Activated T-helper 1 cell treated with anti-CD3 and anti-CD28 coated beads, Interleukin-12 subunit alpha, Interleukin-12 subunit beta, Interleukin-2, Interleukin-4 antibody, amounts not matched to agents 30 ng/mL and 10 ng/mL and 1 ng/mL, durations not matched to agents 14 hours and 24 hours and 36 hours (primary cell): Measurements from ENCODE around the gene SKI. TPM values are rescaled to one million over a fixed set of nuclear protein-coding genes. Genes with fewer than 3 reads are reported as not detected.

Experiments
- DNase-seq: peaks from one replicate; pipeline ENCODE4 v3.0.0; 2021; ENCODE audit warnings: low spot score
- H3K27ac Mint-ChIP-seq: one replicate; pipeline ENCODE4 v1.8.0; 2021; ENCODE audit warnings: mild to moderate bottlenecking, mixed read lengths
- H3K27me3 Mint-ChIP-seq: one replicate; pipeline ENCODE4 v1.8.0; 2022; ENCODE audit warnings: mild to moderate bottlenecking, moderate library complexity, mixed read lengths; ENCODE audit not compliant: insufficient read depth
- H3K36me3 Mint-ChIP-seq: one replicate; pipeline ENCODE4 v1.8.0; 2021; ENCODE audit warnings: low read depth, mixed read lengths
- H3K4me1 Mint-ChIP-seq: one replicate; pipeline ENCODE4 v1.8.0; 2021; ENCODE audit warnings: low read depth, mixed read lengths
- H3K4me3 Mint-ChIP-seq: one replicate; pipeline ENCODE4 v1.8.0; 2021; ENCODE audit warnings: mild to moderate bottlenecking, moderate library complexity, mixed read lengths
- H3K9me3 Mint-ChIP-seq: one replicate; pipeline ENCODE4 v1.8.0; 2021; ENCODE audit warnings: mixed read lengths
- intact Hi-C: fragments of 100-400 bp; cut with micrococcal nuclease; formaldehyde crosslinking; loops from one replicate; pipeline ENCODE4 v1.15.1; 2024
- total RNA-seq: library from RNA; stranded (reverse); gene quantifications from 2 replicates; pipeline ENCODE4 v1.2.3, GENCODE V29; 2022

The SKI gene
- total RNA-seq, 1 donor from 2014 or later, result 38.3 TPM

- intact Hi-C loops, result no loop called here
Observed at GRCh38 chr1:2316451-2316961, 88.4 kb downstream of the SKI start.

DNA sequence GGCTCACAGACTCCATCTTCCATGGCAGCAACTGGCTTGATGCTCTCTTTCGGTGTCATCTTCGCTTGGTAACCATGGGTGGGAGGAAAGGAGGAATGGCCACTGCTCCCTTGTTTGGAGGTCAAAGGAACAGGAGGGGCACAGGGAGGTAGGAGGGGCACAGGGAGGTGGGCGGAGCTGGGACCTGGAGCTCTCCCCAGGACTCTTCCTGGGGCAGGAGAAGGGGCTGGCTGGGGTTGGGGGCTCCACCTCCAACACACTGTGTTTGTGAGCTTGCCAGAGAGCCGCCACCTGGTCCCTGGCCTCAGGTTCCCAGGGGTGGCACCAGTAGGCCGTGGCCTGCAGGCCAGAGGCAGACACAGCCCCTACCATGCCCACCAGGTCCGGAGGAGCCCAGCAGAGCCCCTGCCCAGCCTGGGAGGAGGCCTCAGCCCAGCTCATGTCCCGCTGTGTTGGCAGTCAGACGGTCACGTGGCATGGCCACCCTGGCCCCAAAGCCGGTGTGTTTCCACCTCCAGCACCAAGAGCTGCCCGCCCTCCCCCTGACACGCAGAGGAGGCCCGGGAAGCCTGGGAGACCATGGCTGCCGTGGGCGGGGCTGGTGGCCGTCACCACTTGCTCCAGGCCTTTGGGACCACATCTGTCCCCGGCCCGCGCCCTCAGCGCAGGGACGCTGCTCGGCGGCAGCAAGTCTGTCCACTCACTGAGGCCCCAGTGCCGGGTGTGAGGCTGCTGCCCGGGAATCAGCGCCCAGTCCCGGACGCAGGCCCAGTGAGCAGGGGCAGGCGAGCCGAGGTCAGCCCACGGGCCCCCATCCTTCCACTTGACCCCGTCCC lies 89.3 kb downstream of the SKI start:
- peak overlapping the region; percentile 61 for H3K27ac Mint-ChIP-seq
- intact Hi-C loops, result no loop called here
- H3K4me1 Mint-ChIP-seq, result no peaks in the 10 kb centered on the region
- DNase-seq, result no peak
- H3K27me3 Mint-ChIP-seq, result peaks cover 2% of the 10 kb centered on the region
- H3K36me3 Mint-ChIP-seq, result no peaks in the 10 kb centered on the region
- no peak overlapping the region for H3K4me3 Mint-ChIP-seq
- no peaks in the 10 kb centered on the region for H3K9me3 Mint-ChIP-seq

More at GRCh38 chr1:2316451-2316961, 88.4 kb downstream of the SKI start:
- no peak for DNase-seq
- Mint-ChIP-seq H3K4me1 (no peaks in the 10 kb centered on the region), H3K27ac (no peak overlapping the region), H3K4me3 (no peak overlapping the region), H3K36me3 (no peaks in the 10 kb centered on the region), H3K9me3 (no peaks in the 10 kb centered on the region), H3K27me3 (no peaks in the 10 kb centered on the region)

DNA sequence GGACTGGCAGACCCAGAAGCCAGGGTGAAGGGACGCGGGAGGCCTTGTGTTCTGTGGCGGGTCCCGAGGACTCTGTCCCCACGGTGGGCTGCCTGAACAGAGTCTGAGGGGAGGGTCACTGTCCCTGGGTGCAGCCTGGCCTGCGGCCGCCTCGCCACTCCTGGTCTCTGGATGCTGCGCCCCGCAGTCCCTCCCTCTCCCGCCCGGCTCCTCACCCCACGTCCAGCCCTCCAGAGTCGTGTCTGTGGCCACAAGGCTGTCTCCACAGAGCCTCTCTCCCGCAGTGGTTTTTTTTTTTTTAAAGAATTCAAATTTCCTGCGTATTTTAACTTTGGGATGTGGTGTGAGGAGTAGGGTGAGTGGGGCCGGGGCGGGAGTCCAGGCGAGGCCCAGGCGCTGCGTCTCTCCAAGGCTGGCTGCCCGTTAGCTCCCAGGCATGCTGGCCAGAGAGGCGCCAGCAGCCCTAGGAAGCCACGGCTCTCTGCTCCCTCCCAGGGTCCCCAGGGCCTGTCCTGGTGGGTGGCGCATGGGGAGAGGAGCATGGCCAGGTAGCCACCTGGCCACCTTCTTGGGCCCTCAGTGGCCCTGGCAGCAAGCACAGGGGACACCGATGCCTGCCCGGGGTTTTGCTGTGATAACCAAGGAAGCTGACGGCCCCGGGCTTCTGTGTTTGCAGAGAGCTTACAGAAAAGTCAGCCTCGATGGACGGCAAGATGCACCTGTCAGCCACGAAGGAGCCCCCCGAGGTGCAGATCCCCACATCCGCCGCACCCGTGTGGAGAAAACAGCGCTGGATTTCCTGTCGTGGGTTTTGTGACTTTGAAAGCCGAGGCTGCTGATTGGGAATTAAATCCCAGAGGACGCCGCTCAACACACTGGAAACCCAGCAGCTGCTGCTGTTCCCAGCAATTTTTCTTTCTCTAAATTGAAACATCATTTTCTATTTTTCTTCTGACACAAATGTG lies 90.5 kb downstream of the SKI start:
- no peaks in the 10 kb centered on the region for H3K9me3 Mint-ChIP-seq
- H3K36me3 Mint-ChIP-seq, result no peaks in the 10 kb centered on the region
- H3K27me3 Mint-ChIP-seq, result peaks cover 2% of the 10 kb centered on the region
- no peak overlapping the region for H3K27ac Mint-ChIP-seq
- intact Hi-C loops, result no loop called here
- no peak overlapping the region for H3K4me3 Mint-ChIP-seq
- no peak for DNase-seq
- no peaks in the 10 kb centered on the region for H3K4me1 Mint-ChIP-seq

DNA sequence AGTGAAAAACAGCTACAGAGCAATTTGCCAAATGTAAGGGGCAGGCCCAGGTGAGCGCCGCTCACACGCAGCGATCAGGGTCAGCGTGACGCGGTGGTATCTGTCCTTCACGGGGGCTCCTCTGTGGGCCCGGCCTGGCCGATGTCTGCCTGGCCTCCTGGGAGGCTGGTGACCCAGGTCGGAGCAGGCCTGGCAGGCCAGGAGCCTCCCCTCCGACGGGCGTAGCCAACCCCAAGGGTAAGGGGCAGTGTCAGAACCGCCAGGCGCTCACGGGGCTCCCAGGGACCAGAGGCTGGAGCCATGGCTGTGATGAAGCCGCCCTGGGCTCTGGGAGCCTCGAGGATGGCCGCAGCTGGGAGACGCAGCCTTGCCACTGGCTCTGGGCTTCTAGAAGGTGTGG lies 91.2 kb downstream of the SKI start:
- intact Hi-C loops, result no loop called here
- DNase-seq, result no peak
- Mint-ChIP-seq H3K4me1 (no peaks in the 10 kb centered on the region), H3K9me3 (no peaks in the 10 kb centered on the region), H3K27me3 (peaks cover 2% of the 10 kb centered on the region), H3K36me3 (no peaks in the 10 kb centered on the region), H3K27ac (no peak overlapping the region), H3K4me3 (no peak overlapping the region)

GRCh38 chr1:2320006-2320405 lies 91.9 kb downstream of the SKI start:
- no peak overlapping the region for H3K27ac Mint-ChIP-seq
- peaks cover under 1% of the 10 kb centered on the region for H3K36me3 Mint-ChIP-seq
- H3K27me3 Mint-ChIP-seq, result peaks cover 2% of the 10 kb centered on the region
- no peaks in the 10 kb centered on the region for H3K4me1 Mint-ChIP-seq
- no peak overlapping the region for H3K4me3 Mint-ChIP-seq
- intact Hi-C loops, result no loop called here
- peaks cover 1% of the 10 kb centered on the region for H3K9me3 Mint-ChIP-seq
- DNase-seq, result no peak

DNA sequence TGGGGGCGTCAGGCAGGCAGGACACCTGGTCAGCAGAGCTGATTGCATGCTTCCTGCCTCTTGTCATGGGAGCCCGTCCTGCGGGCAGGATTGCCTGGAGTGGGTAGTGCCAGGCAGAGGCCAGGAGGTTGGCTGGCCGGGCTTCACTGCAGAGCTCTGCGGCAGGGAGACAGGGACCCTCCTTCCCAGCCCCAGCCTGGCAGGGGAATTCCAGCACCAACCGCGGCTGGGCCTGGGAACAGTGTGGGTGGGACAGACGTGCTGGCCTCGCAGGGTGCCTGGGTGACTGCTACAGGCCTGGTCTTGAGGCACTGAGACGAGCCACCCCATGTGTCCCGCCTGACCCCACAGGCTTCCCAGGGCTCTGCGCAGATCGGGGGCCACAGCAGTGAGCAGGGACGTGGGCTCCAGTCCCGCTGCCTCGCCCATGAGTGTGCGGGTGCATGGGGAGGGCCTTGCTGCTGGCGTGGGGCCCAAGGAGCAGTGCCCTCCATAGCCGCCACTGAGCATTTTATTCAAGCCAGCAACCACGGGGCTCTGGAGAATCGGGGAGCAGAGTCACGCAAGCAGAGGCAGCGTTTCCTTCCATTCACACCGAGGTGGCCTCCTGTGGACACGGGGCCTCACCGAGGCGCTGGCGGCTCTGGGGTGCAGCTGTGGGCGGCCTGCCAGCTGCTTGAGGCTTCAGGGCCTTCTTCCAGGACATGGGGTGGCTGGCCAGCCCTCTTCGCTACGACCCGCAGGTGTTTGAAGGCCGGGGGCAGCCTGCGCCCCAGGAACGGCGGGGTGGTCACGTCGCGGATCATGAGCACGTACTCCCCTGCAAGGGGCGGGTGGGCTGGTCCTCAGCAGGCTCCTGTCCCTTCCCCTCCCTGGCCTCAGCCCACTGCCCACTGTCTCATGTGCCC lies 92.9 kb downstream of the SKI start:
- Mint-ChIP-seq H3K27me3 (peaks cover 2% of the 10 kb centered on the region), H3K4me3 (no peak overlapping the region), H3K4me1 (no peaks in the 10 kb centered on the region), H3K9me3 (peaks cover 4% of the 10 kb centered on the region), H3K36me3 (peaks cover 2% of the 10 kb centered on the region), H3K27ac (no peak overlapping the region)
- no peak for DNase-seq
- intact Hi-C loops, result no loop called here

GRCh38 chr1:2322065-2322571 lies 94.0 kb downstream of the SKI start:
- Mint-ChIP-seq H3K4me1 (no peaks in the 10 kb centered on the region), H3K27ac (no peak overlapping the region)
- intact Hi-C loops, result no loop called here

DNA sequence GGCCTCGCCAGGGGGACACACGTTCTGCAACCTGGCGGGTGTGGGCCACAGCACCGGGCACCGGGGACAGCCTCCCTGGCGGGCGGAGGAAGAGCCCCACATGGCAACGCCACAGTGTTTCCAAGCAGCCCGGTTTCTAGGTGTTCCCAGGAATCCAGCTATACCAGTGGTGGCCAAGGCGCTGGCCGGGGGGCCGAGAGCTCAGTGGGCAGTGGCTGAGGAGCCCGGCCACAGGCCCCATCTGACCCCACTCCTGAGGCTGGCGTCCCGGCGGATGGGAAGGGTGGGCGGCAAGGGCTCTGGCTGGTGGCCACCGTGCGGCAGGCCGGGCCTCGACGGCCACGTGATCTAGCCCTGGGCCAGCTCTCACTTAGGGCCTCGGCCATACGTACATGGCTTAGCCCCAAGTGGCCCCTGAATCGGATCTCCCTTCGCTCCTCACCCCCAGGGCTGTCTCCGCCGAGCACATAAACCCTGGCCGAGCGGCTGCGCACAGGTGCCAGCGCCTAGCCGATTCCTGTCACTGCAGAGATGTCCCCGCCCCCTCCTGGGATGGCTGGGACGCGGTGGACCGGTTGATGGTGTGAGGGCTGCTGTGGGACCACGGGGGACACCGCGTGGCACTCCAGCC lies 94.6 kb downstream of the SKI start:
- DNase-seq, result no peak
- Mint-ChIP-seq H3K36me3 (peaks cover 2% of the 10 kb centered on the region), H3K27ac (no peak overlapping the region), H3K4me1 (no peaks in the 10 kb centered on the region), H3K27me3 (peaks cover 2% of the 10 kb centered on the region), H3K9me3 (peaks cover 4% of the 10 kb centered on the region), H3K4me3 (no peak overlapping the region)
- intact Hi-C loops, result no loop called here

More at GRCh38 chr1:2322065-2322571, 94.0 kb downstream of the SKI start:
- H3K27me3 Mint-ChIP-seq, result peaks cover 2% of the 10 kb centered on the region
- H3K9me3 Mint-ChIP-seq, result peaks cover 4% of the 10 kb centered on the region
- no peak for DNase-seq
- H3K4me3 Mint-ChIP-seq, result no peak overlapping the region
- peaks cover 2% of the 10 kb centered on the region for H3K36me3 Mint-ChIP-seq

- peaks cover 2% of the 10 kb centered on the region for H3K36me3 Mint-ChIP-seq
- H3K4me3 Mint-ChIP-seq, result no peak overlapping the region
- H3K9me3 Mint-ChIP-seq, result peaks cover 4% of the 10 kb centered on the region
- intact Hi-C loops, result no loop called here
- H3K27me3 Mint-ChIP-seq, result peaks cover 2% of the 10 kb centered on the region
- no peaks in the 10 kb centered on the region for H3K4me1 Mint-ChIP-seq
- H3K27ac Mint-ChIP-seq, result no peak overlapping the region
- no peak for DNase-seq
Observed at GRCh38 chr1:2323451-2323974, 95.4 kb downstream of the SKI start.

- intact Hi-C loops, result no loop called here
- H3K4me3 Mint-ChIP-seq, result no peak overlapping the region
- DNase-seq, result no peak
- H3K9me3 Mint-ChIP-seq, result peaks cover 4% of the 10 kb centered on the region
- H3K27me3 Mint-ChIP-seq, result peaks cover 2% of the 10 kb centered on the region
- peaks cover 2% of the 10 kb centered on the region for H3K36me3 Mint-ChIP-seq
- peak overlapping the region; percentile 61 for H3K27ac Mint-ChIP-seq
- no peaks in the 10 kb centered on the region for H3K4me1 Mint-ChIP-seq
Observed at GRCh38 chr1:2324553-2325366, 96.6 kb downstream of the SKI start.

DNA sequence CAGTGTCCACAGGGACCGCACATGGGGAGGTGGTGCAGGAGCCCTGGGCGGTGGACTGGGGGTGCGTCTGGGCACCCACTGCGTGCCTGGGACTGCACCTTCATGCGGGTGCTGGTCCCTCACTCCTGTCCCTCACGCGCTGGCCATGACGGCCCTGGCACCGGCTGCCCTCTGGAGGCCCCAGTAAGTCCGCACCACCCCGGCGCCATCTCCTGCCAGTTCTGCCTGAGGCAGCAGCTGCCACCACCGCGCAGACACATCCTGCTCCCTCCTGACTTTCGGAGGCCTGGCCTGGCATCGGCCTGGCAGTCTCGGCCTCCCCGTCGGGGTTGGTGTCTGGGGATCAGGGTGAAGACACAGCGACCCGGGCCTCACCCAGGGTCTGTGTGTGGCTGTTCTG lies 98.4 kb downstream of the SKI start:
- no peak overlapping the region for H3K4me3 Mint-ChIP-seq
- peaks cover 2% of the 10 kb centered on the region for H3K27me3 Mint-ChIP-seq
- no peak for DNase-seq
- peaks cover 2% of the 10 kb centered on the region for H3K36me3 Mint-ChIP-seq
- H3K4me1 Mint-ChIP-seq, result no peaks in the 10 kb centered on the region
- H3K9me3 Mint-ChIP-seq, result peaks cover 4% of the 10 kb centered on the region
- no peak overlapping the region for H3K27ac Mint-ChIP-seq
- intact Hi-C loops, result no loop called here
